ENCODE data around the gene LRRC61. TPM values are rescaled to one million over a fixed set of nuclear protein-coding genes. Genes with fewer than 3 reads are reported as not detected.

LRRC61 gene
- total and polyA plus RNA-seq, 3 donors (not counting 1 experiment from before 2014, with no cell fraction given): 0.73 to 18.0 (median 0.93) TPM

Other genes starting within 250 kb of the LRRC61 start
- 1 to 10 TPM; 1.6 to 8.3 TPM for gene ACTR3C, start 190 bp downstream of the LRRC61 start, total RNA-seq
- gene ACTR3C, start 190 bp downstream of the LRRC61 start, polyA plus RNA-seq: 1.2 TPM
- under 1 TPM in 1 of 2 donors, not detected in 1; 0.17 TPM for gene RARRES2, start 18.3 kb downstream of the LRRC61 start, total RNA-seq
- gene RARRES2, start 18.3 kb downstream of the LRRC61 start, polyA plus RNA-seq: 0.23 TPM
- gene REPIN1, start 45.5 kb downstream of the LRRC61 start, total RNA-seq: 10 to 100 TPM in 1 of 2 donors, 1 to 10 TPM in 1; 5.6 to 33.5 TPM
- 3.9 TPM for gene REPIN1, start 45.5 kb downstream of the LRRC61 start, polyA plus RNA-seq
- 1 to 10 TPM; 2.0 to 2.3 TPM for gene ZNF775, start 56.0 kb downstream of the LRRC61 start, total RNA-seq
- gene ZNF775, start 56.0 kb downstream of the LRRC61 start, polyA plus RNA-seq: 1.1 TPM
- gene GIMAP8, start 127.3 kb downstream of the LRRC61 start, total RNA-seq: 1 to 10 TPM in 1 of 2 donors, not detected in 1; 3.6 TPM
- 1.2 TPM for gene GIMAP8, start 127.3 kb downstream of the LRRC61 start, polyA plus RNA-seq
- not detected for gene GIMAP7, start 191.5 kb downstream of the LRRC61 start, total RNA-seq
- gene GIMAP7, start 191.5 kb downstream of the LRRC61 start, polyA plus RNA-seq: not detected
- gene GIMAP4, start 244.0 kb downstream of the LRRC61 start, total RNA-seq: not detected
- not detected for gene GIMAP4, start 244.0 kb downstream of the LRRC61 start, polyA plus RNA-seq

All from mammary epithelial cell (primary cell).